ENCODE measurements around the gene DMPK.

DNA sequence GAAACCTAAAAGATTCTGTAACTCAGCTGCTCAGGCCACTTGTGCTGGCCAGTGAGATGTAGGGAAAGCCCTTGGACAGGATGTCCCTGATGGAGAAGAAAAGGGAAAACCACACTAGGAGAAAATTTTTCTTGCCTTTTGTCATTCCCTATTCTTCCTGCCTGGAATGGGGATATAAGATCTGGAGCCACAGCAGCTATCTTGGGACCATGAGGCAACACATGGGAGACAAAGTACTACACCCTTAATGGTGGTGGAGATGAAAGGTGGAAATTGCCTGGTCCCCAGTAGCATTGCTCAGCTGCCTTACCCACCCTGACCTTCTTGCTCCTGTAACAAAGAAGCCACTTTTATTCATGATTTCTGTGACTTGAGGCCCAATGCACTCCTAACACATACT is 23.4 kb upstream of the DMPK start:
- TF ChIP-seq, protein P1, sequence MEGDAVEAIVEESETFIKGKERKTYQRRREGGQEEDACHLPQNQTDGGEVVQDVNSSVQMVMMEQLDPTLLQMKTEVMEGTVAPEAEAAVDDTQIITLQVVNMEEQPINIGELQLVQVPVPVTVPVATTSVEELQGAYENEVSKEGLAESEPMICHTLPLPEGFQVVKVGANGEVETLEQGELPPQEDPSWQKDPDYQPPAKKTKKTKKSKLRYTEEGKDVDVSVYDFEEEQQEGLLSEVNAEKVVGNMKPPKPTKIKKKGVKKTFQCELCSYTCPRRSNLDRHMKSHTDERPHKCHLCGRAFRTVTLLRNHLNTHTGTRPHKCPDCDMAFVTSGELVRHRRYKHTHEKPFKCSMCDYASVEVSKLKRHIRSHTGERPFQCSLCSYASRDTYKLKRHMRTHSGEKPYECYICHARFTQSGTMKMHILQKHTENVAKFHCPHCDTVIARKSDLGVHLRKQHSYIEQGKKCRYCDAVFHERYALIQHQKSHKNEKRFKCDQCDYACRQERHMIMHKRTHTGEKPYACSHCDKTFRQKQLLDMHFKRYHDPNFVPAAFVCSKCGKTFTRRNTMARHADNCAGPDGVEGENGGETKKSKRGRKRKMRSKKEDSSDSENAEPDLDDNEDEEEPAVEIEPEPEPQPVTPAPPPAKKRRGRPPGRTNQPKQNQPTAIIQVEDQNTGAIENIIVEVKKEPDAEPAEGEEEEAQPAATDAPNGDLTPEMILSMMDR (IDR thresholded peaks at IDR 0.05; ENCODE audit: poor library complexity), result no peak
- TF ChIP-seq EZH2 (IDR thresholded peaks at IDR 0.05; ENCODE audit: borderline replicate concordance), result no peak
